GM06990 (cell line): ENCODE results near the gene EEF2KMT.
"Not testable (repeated sequence)": the region's sequence is repeated elsewhere in the genome, so short reads cannot be mapped to it uniquely, and the experiment has no call there.

ENCODE experiments used
- DNase-seq: peaks from one replicate; pipeline ENCODE4 v3.0.0-alpha.2; 2011; ENCODE audit not compliant: insufficient read length; ENCODE audit errors: extremely low read depth
- H3K27me3 ChIP-seq: replicated peaks from 2 replicates; pipeline ENCODE4 v1.6.0; 2011; ENCODE audit warnings: low read length; ENCODE audit not compliant: control insufficient read depth, insufficient read depth
- H3K36me3 ChIP-seq: 2 replicates; pipeline ENCODE4 v1.5.1; 2011; ENCODE audit warnings: low read length; ENCODE audit not compliant: control insufficient read depth, insufficient read depth
- H3K4me3 ChIP-seq: replicated peaks from 2 replicates; pipeline ENCODE4 v1.5.1; 2011; ENCODE audit warnings: low read depth, mild to moderate bottlenecking, control low read depth, low read length
- TF ChIP-seq, protein P1 (sequence below): IDR thresholded peaks from 2 replicates; pipeline ENCODE4 v1.5.1; 2011; ENCODE audit warnings: low read length, control low read depth, mild to moderate bottlenecking, inconsistent platforms; ENCODE audit not compliant: insufficient read depth, poor library complexity, severe bottlenecking

EEF2KMT gene

DNA sequence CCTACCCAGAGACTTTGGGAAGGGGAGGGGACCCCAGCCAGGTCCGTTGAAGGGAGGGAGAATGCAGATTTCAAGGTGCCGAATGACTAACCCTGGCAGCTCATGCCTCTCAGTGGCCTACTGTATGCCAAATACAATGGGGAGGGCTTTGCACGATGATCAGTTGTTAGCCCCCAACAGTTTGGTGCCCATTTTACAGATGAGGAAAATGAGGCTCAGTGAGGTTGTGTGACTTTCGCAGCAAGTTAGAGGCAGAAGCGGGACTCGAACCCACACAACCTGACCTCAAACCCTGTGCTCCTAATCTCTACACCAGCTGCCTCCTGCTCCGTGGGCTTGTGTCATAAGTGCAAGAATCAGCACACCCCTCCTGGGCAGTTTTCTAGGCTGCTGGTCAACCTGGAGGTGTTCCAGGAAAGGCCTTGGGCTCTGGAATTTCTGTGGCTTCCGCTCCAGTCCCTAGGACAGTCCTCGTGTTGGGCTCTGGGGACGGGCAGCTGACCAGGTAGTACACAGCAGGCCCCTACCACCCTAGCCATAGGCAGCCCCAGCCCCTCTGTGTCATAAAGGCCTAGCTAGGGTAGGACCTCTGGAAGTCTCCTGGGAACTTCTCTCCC lies 52.0 kb downstream of the EEF2KMT start:
- no peaks in the 10 kb centered on the region for H3K27me3 ChIP-seq
- TF ChIP-seq, protein P1, sequence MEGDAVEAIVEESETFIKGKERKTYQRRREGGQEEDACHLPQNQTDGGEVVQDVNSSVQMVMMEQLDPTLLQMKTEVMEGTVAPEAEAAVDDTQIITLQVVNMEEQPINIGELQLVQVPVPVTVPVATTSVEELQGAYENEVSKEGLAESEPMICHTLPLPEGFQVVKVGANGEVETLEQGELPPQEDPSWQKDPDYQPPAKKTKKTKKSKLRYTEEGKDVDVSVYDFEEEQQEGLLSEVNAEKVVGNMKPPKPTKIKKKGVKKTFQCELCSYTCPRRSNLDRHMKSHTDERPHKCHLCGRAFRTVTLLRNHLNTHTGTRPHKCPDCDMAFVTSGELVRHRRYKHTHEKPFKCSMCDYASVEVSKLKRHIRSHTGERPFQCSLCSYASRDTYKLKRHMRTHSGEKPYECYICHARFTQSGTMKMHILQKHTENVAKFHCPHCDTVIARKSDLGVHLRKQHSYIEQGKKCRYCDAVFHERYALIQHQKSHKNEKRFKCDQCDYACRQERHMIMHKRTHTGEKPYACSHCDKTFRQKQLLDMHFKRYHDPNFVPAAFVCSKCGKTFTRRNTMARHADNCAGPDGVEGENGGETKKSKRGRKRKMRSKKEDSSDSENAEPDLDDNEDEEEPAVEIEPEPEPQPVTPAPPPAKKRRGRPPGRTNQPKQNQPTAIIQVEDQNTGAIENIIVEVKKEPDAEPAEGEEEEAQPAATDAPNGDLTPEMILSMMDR = no peak
- DNase-seq = no peak
- H3K36me3 ChIP-seq = no peaks in the 10 kb centered on the region
- no peak overlapping the region for H3K4me3 ChIP-seq

DNA sequence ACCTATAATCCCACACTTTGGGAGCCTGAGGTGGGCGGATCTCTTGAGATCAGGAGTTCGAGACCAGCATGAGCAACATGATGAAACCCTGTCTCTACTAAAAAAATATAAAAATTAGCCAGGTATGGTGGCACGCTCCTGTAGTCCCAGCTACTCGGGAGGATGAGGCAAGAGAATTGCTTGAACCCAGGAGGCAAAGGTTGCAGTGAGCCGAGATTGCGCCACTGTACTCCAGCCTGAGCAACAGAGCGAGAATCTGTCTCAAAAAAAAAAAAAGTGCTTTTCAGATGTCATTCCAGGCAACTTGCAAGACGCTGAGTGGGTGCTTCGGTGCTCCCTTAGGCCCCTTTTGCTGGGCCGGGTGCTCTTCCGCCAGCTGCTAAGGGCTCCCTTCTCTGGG lies 53.0 kb downstream of the EEF2KMT start:
- H3K4me3 ChIP-seq, DNase-seq, H3K36me3 ChIP-seq, H3K27me3 ChIP-seq: not testable (repeated sequence)

DNA sequence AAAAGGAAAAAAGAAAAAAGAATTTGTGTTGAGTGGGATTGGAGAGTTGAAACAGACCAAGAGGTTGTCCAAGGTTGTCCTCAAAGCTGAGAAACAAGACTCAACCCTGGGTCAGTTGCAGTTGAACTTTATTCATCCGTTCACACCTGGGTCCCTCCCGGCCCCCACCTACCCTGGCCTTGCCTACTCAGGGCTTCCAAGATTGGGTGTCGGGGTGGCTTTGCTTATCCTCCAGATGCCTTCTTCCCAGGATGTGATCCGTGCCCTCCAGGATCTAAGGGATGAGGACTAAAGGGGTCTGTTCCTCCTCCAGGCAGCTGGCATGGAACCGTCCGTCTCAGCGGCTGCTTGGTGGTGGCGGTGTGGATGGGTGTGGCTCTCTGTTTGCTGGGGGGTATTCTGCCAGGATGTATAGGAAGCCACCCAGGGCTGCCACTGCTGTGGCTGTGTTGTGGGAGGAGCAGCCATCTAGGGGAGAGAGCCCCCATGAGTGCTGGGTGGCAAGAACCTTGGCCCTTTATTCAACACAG lies 53.5 kb downstream of the EEF2KMT start:
- Histone ChIP-seq H3K36me3 (no peaks in the 10 kb centered on the region), H3K4me3 (no peak overlapping the region), H3K27me3 (no peaks in the 10 kb centered on the region)
- no peak for DNase-seq
- TF ChIP-seq, protein P1 = no peak

DNA sequence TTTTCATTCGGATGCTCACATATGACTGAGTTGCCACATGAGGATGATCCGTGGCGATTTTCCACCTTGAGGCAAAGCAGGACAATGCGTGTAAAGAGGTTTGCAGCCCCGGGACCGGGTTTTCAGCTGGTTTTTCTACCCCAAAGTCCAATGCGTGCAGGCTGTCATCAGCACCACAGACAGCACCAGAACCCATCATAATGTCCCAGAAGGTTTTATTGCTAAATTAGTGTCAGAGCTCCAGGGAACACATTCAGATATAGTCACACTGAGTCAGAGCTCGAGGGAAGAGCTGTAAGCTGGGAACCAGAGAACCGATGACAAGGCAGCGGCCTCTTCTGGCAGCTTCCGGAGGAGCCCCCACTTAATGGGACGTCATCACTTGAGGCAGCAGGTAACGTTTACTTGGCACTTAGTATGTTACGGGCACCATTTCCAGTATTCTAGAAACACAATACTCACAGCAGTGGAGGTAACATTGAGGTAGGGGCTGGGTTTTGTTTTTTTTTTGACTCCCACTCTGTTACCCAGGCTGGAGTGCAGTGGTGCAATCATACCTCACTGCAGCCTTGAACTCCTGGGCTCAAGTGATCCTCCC lies 54.9 kb downstream of the EEF2KMT start:
- H3K36me3 ChIP-seq = no peaks in the 10 kb centered on the region
- no peak for DNase-seq
- H3K4me3 ChIP-seq = no peak overlapping the region
- no peaks in the 10 kb centered on the region for H3K27me3 ChIP-seq
- TF ChIP-seq, protein P1 = no peak

DNA sequence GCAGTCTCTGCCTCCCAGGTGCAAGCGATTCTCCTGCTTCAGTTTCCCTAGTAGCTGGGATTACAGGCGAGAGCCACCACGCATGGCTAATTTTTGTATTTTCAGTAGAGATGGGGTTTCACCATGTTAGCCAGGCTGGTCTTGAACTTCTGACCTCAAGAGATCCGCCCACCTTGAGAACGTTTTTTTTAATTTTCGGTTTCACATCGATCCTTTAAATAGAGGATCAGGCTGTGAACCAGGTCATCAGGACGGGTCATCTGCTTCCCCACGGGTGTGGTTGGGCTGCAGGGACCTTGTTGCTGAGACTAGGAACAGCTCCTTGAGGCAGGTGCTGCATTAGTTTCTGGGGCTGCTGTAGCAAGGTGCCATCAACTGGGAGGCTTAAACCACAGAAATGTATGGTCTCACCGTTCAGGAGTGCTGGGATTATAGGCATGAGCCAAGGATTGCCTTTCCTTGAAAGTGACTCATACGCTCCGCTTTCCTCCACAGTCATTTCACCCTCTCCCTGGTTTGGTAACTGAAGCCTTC lies 55.9 kb downstream of the EEF2KMT start:
- TF ChIP-seq, protein P1 = no peak
- peak; percentile 52 for DNase-seq
- H3K4me3 ChIP-seq = no peak overlapping the region; the same call in 1 of the 2 replicates
- no peaks in the 10 kb centered on the region for H3K27me3 ChIP-seq
- H3K36me3 ChIP-seq = no peaks in the 10 kb centered on the region

DNA sequence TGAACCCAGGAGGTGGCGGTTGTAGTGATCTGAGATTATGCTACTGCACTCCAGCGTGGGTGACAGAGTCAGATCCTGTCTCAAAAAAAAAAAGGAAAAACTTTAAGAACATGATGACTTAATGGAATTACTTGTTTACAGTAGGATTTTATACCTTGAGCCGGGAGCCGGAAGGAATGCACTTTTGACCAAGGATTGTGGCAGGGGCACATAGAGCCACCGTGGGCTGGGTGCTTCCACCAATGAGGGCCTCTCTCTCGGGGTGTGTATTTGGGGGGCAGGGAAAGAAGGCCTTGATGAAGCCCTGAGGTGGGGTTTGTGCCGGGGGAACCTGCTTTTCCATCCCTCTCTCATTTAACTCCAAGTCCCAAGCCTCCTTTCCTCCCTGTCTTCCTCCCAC lies 57.1 kb downstream of the EEF2KMT start:
- no peaks in the 10 kb centered on the region for H3K27me3 ChIP-seq
- H3K36me3 ChIP-seq = no peaks in the 10 kb centered on the region
- H3K4me3 ChIP-seq = no peak overlapping the region
- TF ChIP-seq, protein P1 = no peak
- no peak for DNase-seq
